Bronchial epithelial cell (primary cell): Measurements from ENCODE around the gene OXCT1. TPM values are rescaled to one million over a fixed set of nuclear protein-coding genes. Genes with fewer than 3 reads are reported as not detected.

ENCODE experiments used
- DNase-seq: peaks from one replicate; pipeline ENCODE4 v3.0.0-alpha.2; 2010; ENCODE audit warnings: low read depth
- FAIRE-seq: peaks from 2 replicates; lab custom pipeline; 2011; peaks lifted over from hg19 to GRCh38; lab: Jason Lieb, UNC
- H3K27me3 ChIP-seq: 2 replicates; pipeline ENCODE4 v1.5.1; 2011; ENCODE audit warnings: low read length; ENCODE audit not compliant: control insufficient read depth, insufficient read depth
- H3K36me3 ChIP-seq: 2 replicates; pipeline ENCODE4 v1.5.1; 2011; ENCODE audit warnings: low read length; ENCODE audit not compliant: control insufficient read depth, insufficient read depth
- H3K4me3 ChIP-seq: 2 replicates; pipeline ENCODE4 v1.5.1; 2011; ENCODE audit warnings: mild to moderate bottlenecking, low read depth, low read length, control low read depth
- CTCF ChIP-seq: IDR thresholded peaks from 2 replicates; pipeline ENCODE4 v1.5.1; 2011; ENCODE audit warnings: mild to moderate bottlenecking, moderate library complexity, low read length, control low read depth, inconsistent platforms; ENCODE audit not compliant: insufficient read depth, severe bottlenecking
- total RNA-seq: library from RNA; depleted of rRNA; stranded (reverse); fragments of >200 nt; gene quantifications from 2 replicates; pipeline ENCODE4 v1.2.1, GENCODE V29; 2014

The OXCT1 gene
- total RNA-seq, 1 donor from 2014 or later = 15.3 TPM

GRCh38 chr5:41903382-41903891 lies 33.2 kb upstream of the OXCT1 start:
- no peak for TF ChIP-seq CTCF
- Histone ChIP-seq H3K4me3 (peak overlapping the region; percentile 77), H3K36me3 (peaks cover 2% of the 10 kb centered on the region), H3K27me3 (no peaks in the 10 kb centered on the region)
- no peak for FAIRE-seq
- no peak for DNase-seq

GRCh38 chr5:41896230-41896629 lies 26.0 kb upstream of the OXCT1 start:
- Histone ChIP-seq H3K36me3 (no peaks in the 10 kb centered on the region), H3K4me3 (no peak overlapping the region), H3K27me3 (peaks cover 1% of the 10 kb centered on the region)
- no peak for FAIRE-seq
- no peak for DNase-seq
- no peak for TF ChIP-seq CTCF

GRCh38 chr5:41893074-41893851 lies 23.0 kb upstream of the OXCT1 start:
- no peak for DNase-seq
- no peak for FAIRE-seq
- H3K27me3 ChIP-seq = peaks cover 1% of the 10 kb centered on the region

GRCh38 chr5:41892031-41892430 lies 21.8 kb upstream of the OXCT1 start:
- Histone ChIP-seq H3K36me3 (no peaks in the 10 kb centered on the region), H3K27me3 (peaks cover 1% of the 10 kb centered on the region), H3K4me3 (no peak overlapping the region)
- DNase-seq (no peak), FAIRE-seq (no peak)
- no peak for TF ChIP-seq CTCF

More at GRCh38 chr5:41893074-41893851, 23.0 kb upstream of the OXCT1 start:
- no peak for TF ChIP-seq CTCF
- Histone ChIP-seq H3K4me3 (no peak overlapping the region), H3K36me3 (no peaks in the 10 kb centered on the region)

- DNase-seq (peak; percentile 23), FAIRE-seq (no peak)
- no peaks in the 10 kb centered on the region for H3K36me3 ChIP-seq
- no peak for TF ChIP-seq CTCF
- no peak overlapping the region for H3K4me3 ChIP-seq
- no peaks in the 10 kb centered on the region for H3K27me3 ChIP-seq
Observed at GRCh38 chr5:41891066-41891707, 21.0 kb upstream of the OXCT1 start.
